GM21528 (cell line): ENCODE results near the gene MIEF2.

Experiments
- ATAC-seq: cut with Tn5 transposase; IDR thresholded peaks from one replicate; pipeline ENCODE4 v1.9.1; 2021; ENCODE audit warnings: mild to moderate bottlenecking, moderate library complexity; ENCODE audit not compliant: unreplicated experiment, low FRiP score

Gene MIEF2

GRCh38 chr17:18254888-18255649 lies 5.4 kb upstream of the MIEF2 start:
- ATAC-seq = no peak

GRCh38 chr17:18256351-18256750 lies 4.1 kb upstream of the MIEF2 start:
- no peak for ATAC-seq

GRCh38 chr17:18256776-18257175 lies 3.7 kb upstream of the MIEF2 start:
- ATAC-seq = no peak

- ATAC-seq = no peak
Measured at GRCh38 chr17:18257268-18257981, 3.0 kb upstream of the MIEF2 start.

GRCh38 chr17:18257982-18258355 lies 2.5 kb upstream of the MIEF2 start:
- no peak for ATAC-seq

GRCh38 chr17:18258356-18259038 lies 2.0 kb upstream of the MIEF2 start, which contains the start of gene FLII:
FLII (minus strand) TSS chr17:18258738; CDS start chr17:18258690, 48 bp downstream.
- ATAC-seq = no peak

GRCh38 chr17:18259621-18260331 lies 686 bp upstream of the MIEF2 start:
- ATAC-seq = no peak

GRCh38 chr17:18261146-18261515 lies 669 bp downstream of the MIEF2 start:
- peak; percentile 11 for ATAC-seq

GRCh38 chr17:18261659-18262058 lies 1.2 kb downstream of the MIEF2 start:
- ATAC-seq = no peak

- no peak for ATAC-seq
Measured at GRCh38 chr17:18262111-18262510, 1.6 kb downstream of the MIEF2 start.

- ATAC-seq = no peak
Measured at GRCh38 chr17:18262641-18263040, 2.2 kb downstream of the MIEF2 start.

GRCh38 chr17:18263885-18264682 lies 3.6 kb downstream of the MIEF2 start:
- no peak for ATAC-seq

- no peak for ATAC-seq
Measured at GRCh38 chr17:18267366-18267765, 6.9 kb downstream of the MIEF2 start.

GRCh38 chr17:18267927-18268711 lies 7.7 kb downstream of the MIEF2 start:
- ATAC-seq = no peak

- no peak for ATAC-seq
Measured at GRCh38 chr17:18270046-18270931, 9.8 kb downstream of the MIEF2 start.

GRCh38 chr17:18277076-18277475 lies 16.6 kb downstream of the MIEF2 start:
- no peak for ATAC-seq

GRCh38 chr17:18278867-18279266 lies 18.4 kb downstream of the MIEF2 start:
- ATAC-seq = no peak

- no peak for ATAC-seq
Measured at GRCh38 chr17:18280249-18280648, 19.8 kb downstream of the MIEF2 start.
